Measurements from ENCODE around the gene THOP1.

Gene THOP1

DNA sequence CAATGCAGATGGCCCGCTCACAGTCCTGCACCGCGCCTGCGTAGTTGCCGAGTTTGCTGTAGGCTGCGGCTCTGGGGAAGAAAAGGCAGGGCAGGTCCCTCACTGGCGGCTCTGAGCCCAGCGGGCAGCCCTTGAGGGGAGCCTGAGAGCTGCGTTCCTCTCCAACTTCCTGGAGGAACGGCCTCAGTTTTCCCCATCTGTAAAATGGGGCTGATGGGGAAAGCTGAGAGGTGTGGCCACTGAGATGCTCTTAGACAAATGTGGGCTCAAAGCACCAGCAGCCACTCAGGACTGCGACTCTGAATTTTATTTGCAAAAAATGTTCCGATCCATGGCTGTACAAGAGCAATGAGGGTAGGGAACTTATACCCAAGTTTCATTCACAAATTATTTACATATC is 21.6 kb upstream of the THOP1 start:
- H3K27ac ChIP-seq (ENCODE audit: low read length): no peak overlapping the region
- H3K36me3 ChIP-seq (ENCODE audit: control insufficient read depth in 1 of 2, insufficient read depth in 2 of 2, low read length in 2 of 2): peaks cover 35 to 82% of the 10 kb centered on the region in 2 donors
- H3K27me3 ChIP-seq (ENCODE audit: low read depth, low read length): no peaks in the 10 kb centered on the region
- H3K4me3 ChIP-seq (ENCODE audit: low read depth in 1 of 2, low read length in 2 of 2): no peak overlapping the region
- H3K9me3 ChIP-seq (ENCODE audit: control insufficient read depth in 1 of 2, low read length in 2 of 2): no peaks in the 10 kb centered on the region
- H3K4me1 ChIP-seq (ENCODE audit: control insufficient read depth in 1 of 2, insufficient read depth in 2 of 2, low read length in 2 of 2): no peaks in the 10 kb centered on the region

DNA sequence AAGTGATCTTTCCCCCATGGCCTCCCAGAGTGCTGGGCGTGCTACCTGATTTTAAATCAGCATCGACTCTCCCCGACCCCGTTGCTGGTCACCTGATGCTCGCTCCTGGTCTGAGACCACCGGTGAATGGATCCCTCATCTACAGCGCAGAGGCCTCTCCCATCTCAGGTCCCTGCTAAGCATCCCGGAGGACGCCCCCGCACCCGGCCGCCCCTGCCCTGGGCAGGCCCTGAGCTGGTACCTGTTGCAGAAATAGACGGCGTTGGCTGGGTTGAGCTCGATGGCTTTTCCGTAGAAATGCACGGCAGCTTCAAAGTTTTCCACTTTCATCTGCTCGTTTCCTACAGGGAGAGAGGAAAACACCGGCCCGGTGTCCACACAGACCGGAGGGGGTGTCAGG is 20.4 kb upstream of the THOP1 start:
- Histone ChIP-seq H3K36me3 (ENCODE audit: control insufficient read depth in 1 of 2, insufficient read depth in 2 of 2, low read length in 2 of 2) (peaks cover 28 to 73% of the 10 kb centered on the region in 2 donors), H3K4me1 (ENCODE audit: control insufficient read depth in 1 of 2, insufficient read depth in 2 of 2, low read length in 2 of 2) (peaks cover 0 to 3% of the 10 kb centered on the region in 2 donors), H3K27me3 (ENCODE audit: low read depth, low read length) (no peaks in the 10 kb centered on the region)

DNA sequence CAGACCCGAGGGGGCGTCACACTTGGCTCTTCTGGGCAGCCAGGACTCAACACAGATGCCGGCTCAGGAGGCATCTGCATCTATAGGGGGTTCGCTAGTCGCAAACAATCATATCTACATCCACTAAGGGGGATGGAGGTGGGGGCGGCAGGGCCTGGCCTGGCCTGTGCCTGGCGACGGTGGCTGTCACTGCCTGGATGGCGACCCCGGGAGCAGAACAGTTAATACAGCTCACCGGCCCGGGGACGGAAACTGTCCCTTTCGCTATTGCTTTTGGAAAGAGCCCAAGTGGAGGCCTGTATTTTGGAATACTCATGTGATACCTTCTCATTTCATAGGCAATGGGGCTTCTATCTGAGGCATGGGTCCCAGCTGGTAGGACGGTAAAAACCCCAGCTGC is 19.9 kb upstream of the THOP1 start:
- peaks cover 28 to 72% of the 10 kb centered on the region in 2 donors for H3K36me3 ChIP-seq (ENCODE audit: control insufficient read depth in 1 of 2, insufficient read depth in 2 of 2, low read length in 2 of 2)
- no peaks in the 10 kb centered on the region for H3K9me3 ChIP-seq (ENCODE audit: control insufficient read depth in 1 of 2, low read length in 2 of 2)
- peaks cover 0 to 7% of the 10 kb centered on the region in 2 donors for H3K4me1 ChIP-seq (ENCODE audit: control insufficient read depth in 1 of 2, insufficient read depth in 2 of 2, low read length in 2 of 2)
- no peak overlapping the region for H3K4me3 ChIP-seq (ENCODE audit: low read depth in 1 of 2, low read length in 2 of 2)
- no peak overlapping the region for H3K27ac ChIP-seq (ENCODE audit: low read length)
- no peaks in the 10 kb centered on the region for H3K27me3 ChIP-seq (ENCODE audit: low read depth, low read length)

More for the DNA sequence above, 20.4 kb upstream of the THOP1 start:
- Histone ChIP-seq H3K9me3 (ENCODE audit: control insufficient read depth in 1 of 2, low read length in 2 of 2) (no peaks in the 10 kb centered on the region), H3K4me3 (ENCODE audit: low read depth in 1 of 2, low read length in 2 of 2) (no peak overlapping the region), H3K27ac (ENCODE audit: low read length) (no peak overlapping the region)

DNA sequence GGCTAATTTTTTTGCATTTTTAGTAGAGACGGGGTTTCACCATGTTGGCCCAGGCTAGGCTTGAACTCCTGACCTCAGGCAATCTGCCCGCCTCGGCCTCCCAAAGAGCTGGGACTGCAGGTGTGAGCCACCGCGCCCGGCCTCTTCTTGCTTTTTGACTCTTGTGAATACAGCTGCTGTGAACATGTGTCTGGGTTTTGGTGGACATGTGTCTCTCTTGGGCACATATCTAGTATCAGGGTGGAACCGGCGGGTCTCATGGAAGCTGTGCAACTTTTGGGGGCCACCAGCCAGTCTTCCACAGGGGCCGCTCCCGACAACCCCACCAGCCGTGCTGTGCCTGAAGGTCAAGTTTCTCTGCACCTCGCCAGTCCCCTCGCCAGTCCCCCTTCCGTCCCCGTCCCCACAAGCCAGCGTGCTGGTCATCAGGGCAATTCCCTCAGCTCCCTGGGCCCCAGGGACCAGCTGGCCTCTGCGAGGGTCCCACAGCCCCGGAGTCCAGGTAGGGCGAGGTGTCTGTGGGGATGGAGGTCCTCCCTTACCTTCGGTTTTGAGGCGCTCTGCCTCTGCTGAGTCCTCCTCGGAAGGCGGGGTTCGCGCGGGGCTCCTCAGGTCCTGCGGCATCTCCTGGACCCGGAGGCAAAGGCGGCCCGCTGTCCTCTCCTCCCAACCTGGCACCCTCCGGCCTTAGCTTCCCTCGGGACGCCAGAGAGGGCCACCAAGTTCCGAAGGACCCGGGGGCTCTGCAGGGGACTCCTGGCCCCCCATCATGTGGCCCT is 18.5 kb upstream of the THOP1 start:
- no peaks in the 10 kb centered on the region for H3K9me3 ChIP-seq (ENCODE audit: control insufficient read depth in 1 of 2, low read length in 2 of 2)
- no peaks in the 10 kb centered on the region for H3K27me3 ChIP-seq (ENCODE audit: low read depth, low read length)
- H3K4me3 ChIP-seq (ENCODE audit: low read depth in 1 of 2, low read length in 2 of 2): no peak overlapping the region
- no peak overlapping the region for H3K27ac ChIP-seq (ENCODE audit: low read length)
- peaks cover 17 to 58% of the 10 kb centered on the region in 2 donors for H3K36me3 ChIP-seq (ENCODE audit: control insufficient read depth in 1 of 2, insufficient read depth in 2 of 2, low read length in 2 of 2)
- H3K4me1 ChIP-seq (ENCODE audit: control insufficient read depth in 1 of 2, insufficient read depth in 2 of 2, low read length in 2 of 2): peaks cover 0 to 19% of the 10 kb centered on the region in 2 donors

DNA sequence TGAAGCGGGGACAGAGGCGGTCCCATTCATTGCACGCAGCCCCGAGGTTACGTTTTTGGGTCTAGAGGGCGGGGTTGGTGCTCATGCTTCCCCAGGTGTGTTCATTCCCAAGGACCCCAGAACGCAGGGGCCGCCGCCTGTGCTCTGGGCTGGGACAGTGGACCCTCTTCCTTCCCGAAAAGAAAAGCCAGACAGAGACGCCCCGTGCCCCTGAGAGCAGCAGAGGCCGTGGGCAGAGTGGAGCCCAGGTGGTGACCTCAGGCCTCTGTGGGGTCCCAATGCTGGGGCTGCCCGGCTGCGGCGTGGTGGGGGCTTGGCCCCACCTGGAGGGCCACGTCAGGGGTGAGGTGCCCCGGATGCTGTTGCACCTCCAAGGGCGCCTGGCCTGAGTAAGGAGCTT is 17.6 kb upstream of the THOP1 start:
- Histone ChIP-seq H3K27ac (ENCODE audit: low read length) (no peak overlapping the region), H3K9me3 (ENCODE audit: control insufficient read depth in 1 of 2, low read length in 2 of 2) (no peaks in the 10 kb centered on the region), H3K36me3 (ENCODE audit: control insufficient read depth in 1 of 2, insufficient read depth in 2 of 2, low read length in 2 of 2) (peaks cover 17 to 49% of the 10 kb centered on the region in 2 donors), H3K4me3 (ENCODE audit: low read depth in 1 of 2, low read length in 2 of 2) (no peak overlapping the region), H3K27me3 (ENCODE audit: low read depth, low read length) (no peaks in the 10 kb centered on the region), H3K4me1 (ENCODE audit: control insufficient read depth in 1 of 2, insufficient read depth in 2 of 2, low read length in 2 of 2) (peaks cover 0 to 26% of the 10 kb centered on the region in 2 donors)

DNA sequence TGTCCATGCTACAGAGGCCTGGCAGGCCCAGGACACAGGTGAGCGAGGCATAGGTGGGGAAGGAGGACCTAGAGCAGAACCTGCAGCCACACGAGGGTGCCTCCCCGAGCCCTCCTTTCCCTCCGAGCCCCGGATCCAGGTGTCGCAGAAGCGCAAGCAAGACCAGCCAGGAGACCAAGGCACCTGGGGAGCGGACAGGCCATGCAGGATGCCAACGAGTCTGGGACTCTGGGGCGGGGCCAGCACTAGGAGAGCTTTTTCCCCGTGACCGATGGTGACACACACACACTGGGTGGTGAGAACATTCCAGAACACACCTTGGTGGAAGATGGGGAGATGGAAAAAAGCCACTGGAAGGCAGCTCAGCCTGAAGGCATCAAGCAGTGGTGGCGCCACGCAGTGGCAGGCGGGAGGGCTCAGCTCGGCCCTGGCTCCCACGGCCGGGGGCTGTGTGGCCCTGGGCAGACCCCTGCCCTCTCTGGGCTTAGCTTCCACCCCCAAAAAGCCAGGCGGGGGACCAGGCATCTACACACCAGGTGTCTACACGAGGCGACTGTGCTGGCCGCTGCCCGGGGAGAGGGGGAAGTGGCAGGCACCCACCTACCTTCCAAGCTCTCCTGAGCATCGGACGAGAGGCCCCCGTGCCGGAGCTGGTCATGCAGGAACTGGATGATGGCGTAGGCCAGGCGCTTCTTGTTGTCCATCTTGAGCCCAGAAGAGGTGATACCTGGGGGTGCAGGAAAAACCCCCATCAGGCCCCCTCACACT is 16.8 kb upstream of the THOP1 start:
- Histone ChIP-seq H3K4me1 (ENCODE audit: control insufficient read depth in 1 of 2, insufficient read depth in 2 of 2, low read length in 2 of 2) (peaks cover 0 to 26% of the 10 kb centered on the region in 2 donors), H3K4me3 (ENCODE audit: low read depth in 1 of 2, low read length in 2 of 2) (no peak overlapping the region), H3K9me3 (ENCODE audit: control insufficient read depth in 1 of 2, low read length in 2 of 2) (no peaks in the 10 kb centered on the region), H3K36me3 (ENCODE audit: control insufficient read depth in 1 of 2, insufficient read depth in 2 of 2, low read length in 2 of 2) (peaks cover 10 to 41% of the 10 kb centered on the region in 2 donors), H3K27me3 (ENCODE audit: low read depth, low read length) (no peaks in the 10 kb centered on the region), H3K27ac (ENCODE audit: low read length) (no peak overlapping the region)

DNA sequence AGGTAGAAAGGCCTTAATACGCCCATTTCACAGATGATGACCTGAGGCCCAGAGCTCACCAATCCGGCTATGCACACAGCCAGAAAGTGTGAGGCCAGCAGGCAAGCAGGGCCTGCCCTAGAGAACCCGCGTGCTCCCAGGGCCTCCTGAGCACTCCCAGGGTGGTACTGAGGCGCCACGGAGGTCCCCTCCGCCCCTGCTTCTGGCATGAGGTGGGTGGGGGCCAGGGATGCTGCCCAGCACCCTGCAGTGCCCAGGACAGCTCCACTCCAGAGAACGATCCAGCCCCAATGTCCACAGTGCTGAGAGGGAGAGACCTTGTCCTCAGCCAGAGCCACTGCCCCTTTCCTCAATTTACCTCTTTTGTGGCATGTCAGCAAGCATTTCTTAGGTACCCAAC is 16.1 kb upstream of the THOP1 start:
- peaks cover 3 to 37% of the 10 kb centered on the region in 2 donors for H3K36me3 ChIP-seq (ENCODE audit: control insufficient read depth in 1 of 2, insufficient read depth in 2 of 2, low read length in 2 of 2)
- H3K4me1 ChIP-seq (ENCODE audit: control insufficient read depth in 1 of 2, insufficient read depth in 2 of 2, low read length in 2 of 2): peaks cover 0 to 29% of the 10 kb centered on the region in 2 donors
- H3K4me3 ChIP-seq (ENCODE audit: low read depth in 1 of 2, low read length in 2 of 2): no peak overlapping the region
- no peaks in the 10 kb centered on the region for H3K9me3 ChIP-seq (ENCODE audit: control insufficient read depth in 1 of 2, low read length in 2 of 2)
- H3K27ac ChIP-seq (ENCODE audit: low read length): no peak overlapping the region
- H3K27me3 ChIP-seq (ENCODE audit: low read depth, low read length): no peaks in the 10 kb centered on the region

DNA sequence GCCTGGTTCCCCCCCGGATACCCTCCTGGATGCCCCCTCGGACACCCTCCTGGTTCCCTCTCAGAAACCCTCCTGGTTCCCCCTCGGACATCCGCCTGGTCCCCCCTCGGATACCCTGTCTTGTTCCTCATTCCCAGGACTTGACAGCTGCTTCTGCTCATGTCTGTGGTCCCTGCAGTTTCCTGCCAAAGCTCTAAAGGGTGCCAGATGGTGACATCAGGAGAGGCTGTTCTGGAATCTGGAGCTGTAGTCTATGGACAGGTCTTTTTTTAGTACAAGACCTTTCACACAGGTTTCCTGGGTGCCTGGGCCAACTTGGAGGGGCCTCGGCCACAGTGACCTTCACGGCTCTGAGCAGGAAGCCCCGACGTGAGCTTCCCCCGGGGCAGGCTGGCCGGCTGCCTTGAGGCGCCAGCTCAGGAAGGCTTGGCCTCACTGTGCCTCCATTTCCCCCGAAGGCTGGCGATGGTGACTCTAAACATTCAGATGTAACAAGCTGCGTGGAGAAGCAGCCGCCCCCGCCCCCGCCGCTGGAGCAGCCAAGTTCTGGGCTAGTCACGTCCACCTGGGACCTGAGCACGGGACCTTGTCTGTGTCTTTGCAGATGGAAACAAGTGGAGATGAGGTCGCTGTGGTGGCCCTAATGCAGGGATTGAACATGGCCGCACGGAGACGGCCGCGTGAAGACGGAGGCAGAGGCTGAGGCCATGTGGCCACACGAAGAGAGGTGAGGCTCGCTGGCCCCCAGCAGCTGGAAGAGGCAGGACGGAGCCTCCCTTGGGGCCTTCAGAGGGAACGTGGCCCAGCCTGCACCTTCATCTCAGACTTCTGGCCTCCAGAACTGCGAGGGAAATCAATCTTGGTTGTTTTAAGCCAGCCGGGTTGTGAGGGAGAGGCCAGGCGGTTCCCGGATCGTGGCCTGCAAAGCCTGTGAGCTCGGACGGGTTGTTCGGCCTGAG is 15.0 kb upstream of the THOP1 start:
- peak overlapping the region in 1 of 2 donors; percentile 17 for H3K4me3 ChIP-seq (ENCODE audit: low read depth in 1 of 2, low read length in 2 of 2)
- H3K36me3 ChIP-seq (ENCODE audit: control insufficient read depth in 1 of 2, insufficient read depth in 2 of 2, low read length in 2 of 2): peaks cover under 1 to 35% of the 10 kb centered on the region in 2 donors
- H3K27ac ChIP-seq (ENCODE audit: low read length): no peak overlapping the region

DNA sequence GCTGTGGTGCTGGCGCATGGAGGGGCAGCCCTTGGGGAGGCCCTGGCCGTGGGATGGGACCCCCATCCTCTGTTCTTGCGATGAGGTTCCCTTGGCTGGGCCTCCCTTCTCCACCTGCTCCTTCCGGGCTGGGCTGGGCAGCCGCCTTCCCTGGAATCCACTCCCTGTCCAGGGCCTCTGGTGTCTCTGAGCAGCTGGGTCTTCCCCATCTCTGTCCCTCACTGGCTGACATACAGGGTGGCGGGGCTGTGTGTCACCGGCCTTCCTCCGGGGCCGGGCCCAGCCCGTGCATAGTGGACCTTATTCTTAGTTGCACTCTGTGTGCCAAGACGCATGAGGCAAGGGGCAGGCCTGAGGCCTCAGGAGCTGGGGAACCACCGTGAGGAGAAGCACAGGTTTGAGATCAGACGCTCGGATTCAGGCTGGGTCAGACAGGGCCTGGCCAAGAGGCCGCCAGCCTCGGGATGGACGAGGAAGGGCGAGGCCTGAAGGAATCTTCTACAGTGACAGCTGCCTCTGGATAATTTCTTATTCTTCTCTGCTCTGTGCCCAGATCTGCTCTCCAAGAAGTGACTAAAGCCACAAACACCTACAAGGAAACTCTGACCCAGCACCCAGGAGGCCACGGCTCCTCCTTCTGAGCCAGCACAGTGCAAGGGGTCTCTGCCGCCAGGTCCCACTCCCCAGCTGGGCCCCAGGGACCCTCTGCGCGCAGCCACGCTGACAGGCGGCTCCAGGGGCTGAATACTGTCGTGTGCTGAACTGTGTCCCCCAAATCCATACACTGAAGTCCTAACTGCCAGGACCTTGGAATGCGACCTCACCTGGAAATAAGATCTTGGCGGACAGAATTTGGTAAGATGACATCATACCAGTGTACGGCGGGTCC is 13.3 kb upstream of the THOP1 start:
- Histone ChIP-seq H3K4me3 (ENCODE audit: low read depth in 1 of 2, low read length in 2 of 2) (no peak overlapping the region), H3K9me3 (ENCODE audit: control insufficient read depth in 1 of 2, low read length in 2 of 2) (no peaks in the 10 kb centered on the region), H3K27me3 (ENCODE audit: low read depth, low read length) (no peaks in the 10 kb centered on the region), H3K27ac (ENCODE audit: low read length) (peak overlapping the region; percentile 39), H3K4me1 (ENCODE audit: control insufficient read depth in 1 of 2, insufficient read depth in 2 of 2, low read length in 2 of 2) (peaks cover 0 to 34% of the 10 kb centered on the region in 2 donors), H3K36me3 (ENCODE audit: control insufficient read depth in 1 of 2, insufficient read depth in 2 of 2, low read length in 2 of 2) (peaks cover 0 to 19% of the 10 kb centered on the region in 2 donors)

More for the DNA sequence above, 15.0 kb upstream of the THOP1 start:
- H3K9me3 ChIP-seq (ENCODE audit: control insufficient read depth in 1 of 2, low read length in 2 of 2): no peaks in the 10 kb centered on the region
- H3K4me1 ChIP-seq (ENCODE audit: control insufficient read depth in 1 of 2, insufficient read depth in 2 of 2, low read length in 2 of 2): peaks cover 0 to 34% of the 10 kb centered on the region in 2 donors
- H3K27me3 ChIP-seq (ENCODE audit: low read depth, low read length): no peaks in the 10 kb centered on the region

DNA sequence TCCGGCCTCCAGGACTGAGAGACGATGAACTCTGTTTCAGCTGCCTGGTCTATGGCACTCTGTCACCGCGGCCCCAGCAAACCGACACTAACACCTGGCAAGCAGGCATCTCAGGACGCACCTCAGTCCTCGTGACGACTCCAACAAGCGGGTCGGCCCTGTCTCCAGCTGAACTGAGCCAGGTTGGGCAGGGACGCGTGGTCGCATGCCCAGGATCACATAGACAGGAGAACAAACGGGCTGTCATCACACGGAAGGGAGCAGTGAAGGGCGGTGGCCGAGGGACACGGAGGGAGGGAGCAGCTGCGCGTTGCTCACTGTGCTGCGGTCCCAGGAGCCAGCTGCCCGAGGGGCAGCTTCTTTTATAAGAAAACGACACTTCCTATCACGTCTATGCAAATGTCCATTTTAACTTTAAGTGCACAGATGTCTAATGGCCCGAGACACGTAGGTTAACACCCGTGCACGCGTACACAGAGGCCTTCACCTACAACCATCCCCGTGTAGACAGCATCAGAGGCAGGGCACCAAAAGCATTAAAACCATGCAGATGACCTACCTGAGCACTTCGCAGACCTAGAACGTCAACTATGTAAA is 11.1 kb upstream of the THOP1 start:
- Histone ChIP-seq H3K36me3 (ENCODE audit: control insufficient read depth in 1 of 2, insufficient read depth in 2 of 2, low read length in 2 of 2) (peaks cover 0 to 8% of the 10 kb centered on the region in 2 donors), H3K9me3 (ENCODE audit: control insufficient read depth in 1 of 2, low read length in 2 of 2) (no peaks in the 10 kb centered on the region), H3K4me1 (ENCODE audit: control insufficient read depth in 1 of 2, insufficient read depth in 2 of 2, low read length in 2 of 2) (peaks cover 0 to 34% of the 10 kb centered on the region in 2 donors), H3K27me3 (ENCODE audit: low read depth, low read length) (no peaks in the 10 kb centered on the region), H3K27ac (ENCODE audit: low read length) (no peak overlapping the region), H3K4me3 (ENCODE audit: low read depth in 1 of 2, low read length in 2 of 2) (no peak overlapping the region)

Data from muscle layer of duodenum (tissue), 2 donors.